ENCODE measurements around the gene SYCE3.

The SYCE3 gene

GRCh38 chr22:50502096-50502495, 60.6 kb downstream of the SYCE3 start:
- FAIRE-seq (no peak), DNase-seq (ENCODE audit: insufficient read length) (no peak)
- no peak for TF ChIP-seq POLR2AphosphoS5 (IDR thresholded peaks at IDR 0.05; ENCODE audit: low read depth, low read length)
- TF ChIP-seq TAF1 (IDR thresholded peaks at IDR 0.05; ENCODE audit: borderline replicate concordance, low read depth, low read length) = no peak
- TF ChIP-seq POLR2A (IDR thresholded peaks at IDR 0.05; ENCODE audit: low read depth, low read length) = no peak
